DND-41 (cell line): ENCODE data around the gene PACS2.

ENCODE experiments used
- EZH2 ChIP-seq: IDR thresholded peaks from 3 replicates; pipeline ENCODE4 v1.6.1; 2012; ENCODE audit warnings: borderline replicate concordance, low read depth, mild to moderate bottlenecking, moderate library complexity, low read length, inconsistent platforms; ENCODE audit not compliant: severe bottlenecking
- TF ChIP-seq, protein P1 (sequence below): IDR thresholded peaks from 2 replicates; pipeline ENCODE4 v1.5.1; 2012; ENCODE audit warnings: borderline replicate concordance, low read length, moderate library complexity, mild to moderate bottlenecking; ENCODE audit not compliant: poor library complexity, severe bottlenecking; ENCODE audit errors: extremely low read depth

DNA sequence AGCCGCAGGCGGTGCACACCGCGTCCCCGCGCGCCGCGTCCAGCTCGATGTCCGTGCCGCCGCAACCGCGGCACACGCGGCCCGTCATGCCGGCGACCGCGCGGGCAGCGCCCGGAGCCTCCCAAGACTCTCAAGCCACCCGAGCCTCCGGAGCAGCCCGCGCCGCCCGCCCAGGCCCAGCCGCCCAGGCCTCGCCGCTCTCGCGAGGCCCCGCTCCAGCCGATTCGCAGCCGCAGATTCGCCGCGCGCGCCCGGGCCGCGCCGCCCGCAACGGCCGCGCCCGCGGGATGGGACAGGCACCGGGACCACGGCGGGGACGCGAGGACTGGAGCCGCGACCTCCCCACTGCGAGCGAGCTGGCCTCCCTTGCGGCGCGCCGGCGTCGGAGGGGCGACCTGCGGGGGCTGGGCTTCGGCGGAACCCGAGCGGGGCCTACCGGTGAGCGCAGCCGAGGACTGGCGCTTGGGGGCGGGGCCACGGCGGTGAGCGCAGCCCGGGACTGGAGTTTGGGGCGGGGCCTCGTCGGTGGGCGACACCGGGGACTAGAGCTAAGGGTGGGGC is 13.9 kb upstream of the PACS2 start, which contains the start of gene BRF1:
- TF ChIP-seq, protein P1, sequence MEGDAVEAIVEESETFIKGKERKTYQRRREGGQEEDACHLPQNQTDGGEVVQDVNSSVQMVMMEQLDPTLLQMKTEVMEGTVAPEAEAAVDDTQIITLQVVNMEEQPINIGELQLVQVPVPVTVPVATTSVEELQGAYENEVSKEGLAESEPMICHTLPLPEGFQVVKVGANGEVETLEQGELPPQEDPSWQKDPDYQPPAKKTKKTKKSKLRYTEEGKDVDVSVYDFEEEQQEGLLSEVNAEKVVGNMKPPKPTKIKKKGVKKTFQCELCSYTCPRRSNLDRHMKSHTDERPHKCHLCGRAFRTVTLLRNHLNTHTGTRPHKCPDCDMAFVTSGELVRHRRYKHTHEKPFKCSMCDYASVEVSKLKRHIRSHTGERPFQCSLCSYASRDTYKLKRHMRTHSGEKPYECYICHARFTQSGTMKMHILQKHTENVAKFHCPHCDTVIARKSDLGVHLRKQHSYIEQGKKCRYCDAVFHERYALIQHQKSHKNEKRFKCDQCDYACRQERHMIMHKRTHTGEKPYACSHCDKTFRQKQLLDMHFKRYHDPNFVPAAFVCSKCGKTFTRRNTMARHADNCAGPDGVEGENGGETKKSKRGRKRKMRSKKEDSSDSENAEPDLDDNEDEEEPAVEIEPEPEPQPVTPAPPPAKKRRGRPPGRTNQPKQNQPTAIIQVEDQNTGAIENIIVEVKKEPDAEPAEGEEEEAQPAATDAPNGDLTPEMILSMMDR = peak; percentile 12
- no peak for TF ChIP-seq EZH2
